ENCODE measurements around the gene NRARP. TPM values are rescaled to one million over a fixed set of nuclear protein-coding genes. Genes with fewer than 3 reads are reported as not detected.

NRARP gene
- total and polyA plus RNA-seq, 10 of the 15 experiments (the other 5 are each of a cell fraction or from before 2014, with no cell fraction given), result 0.06 to 9.2 (median 2.2) TPM; not detected in 2

GRCh38 chr9:137254624-137255447 is 47.2 kb downstream of the NRARP start, which contains the start of gene NELFB (continued):
- peak; percentile 90; the same call in 1 of the 2 replicates for TF ChIP-seq RB1 (IDR thresholded peaks at IDR 0.05; ENCODE audit: borderline replicate concordance)
- peak; percentile 95 for TF ChIP-seq LARP7 (IDR thresholded peaks at IDR 0.05)
- peak; percentile 78 for TF ChIP-seq NKRF (conservative IDR thresholded peaks at IDR 0.05)

- Histone ChIP-seq H3K9ac (ENCODE audit: control insufficient read depth, insufficient read depth, low read length) (no peak overlapping the region; the same call in 1 of the 2 replicates), H3K4me1 (ENCODE audit: control insufficient read depth, insufficient read depth, low read length) (peaks cover 14% of the 10 kb centered on the region), H3K27me3 (replicated peaks in 1 of 2; ENCODE audit: control insufficient read depth in 2 of 2, insufficient read depth in 2 of 2, low read length in 1 of 2) (no peaks in the 10 kb centered on the region), H3K27ac (ENCODE audit: control insufficient read depth, insufficient read depth) (no peak overlapping the region), H2AFZ (ENCODE audit: control insufficient read depth, low read depth, low read length) (no peak overlapping the region), H3K4me3 (peak overlapping the region; percentile 93), H3K36me3 (ENCODE audit: control insufficient read depth in 2 of 2, insufficient read depth in 2 of 2, low read length in 1 of 2) (peaks cover 2 to 5% of the 10 kb centered on the region in 2 experiments; a peak in 3 of 4 replicates), H4K20me1 (ENCODE audit: control insufficient read depth, insufficient read depth) (no peaks in the 10 kb centered on the region), H3K9me3 (replicated peaks; ENCODE audit: control insufficient read depth, insufficient read depth, low read length) (no peaks in the 10 kb centered on the region), H3K4me2 (ENCODE audit: control insufficient read depth, insufficient read depth) (peak overlapping the region; percentile 99), H3K79me2 (ENCODE audit: control insufficient read depth, insufficient read depth, low read length) (peaks cover 18% of the 10 kb centered on the region)
- in situ Hi-C loops (cut with MboI) (no loop called here), intact Hi-C loops (cut with micrococcal nuclease; ENCODE audit: unreplicated experiment) (no loop called here)
- 70% methylated on average over 21 of the region's 21 CpGs for WGBS (ENCODE audit: insufficient coverage, insufficient replicate concordance, low lambda C conversion rate, missing lambda C conversion rate)
- FAIRE-seq (no peak), DNase-seq (ENCODE audit: low read depth, low spot score) (no peak), ATAC-seq (no peak)
- ChIA-PET SMC1A (ENCODE audit: uncharacterized antibody, unreplicated experiment) (interaction anchor here (0.9 kb wide), 1 partner anchor 13 kb away, joined by 4 read pairs; the partner anchor contains the start of gene TUBB4B), POLR2A (interaction anchor here (0.8 to 6.2 kb wide), 6 partner anchors 13 to 167 kb away, joined by 3 to 112 read pairs (median 4); partner anchors contain the start of genes MAN1B1 and TUBB4B), CTCF (interaction anchor here (0.6 to 1.7 kb wide), 7 partner anchors 11 to 196 kb away, joined by 3 to 7 read pairs (median 3); partner anchors contain the start of genes TOR4A and TUBB4B), RAD21 (ENCODE audit: unreplicated experiment) (interaction anchor here (0.5 to 2.2 kb wide), 7 partner anchors 12 to 164 kb away, joined by 3 to 13 read pairs (median 3); partner anchors contain the start of genes TOR4A and TUBB4B)
- TF ChIP-seq MLLT1 (IDR thresholded peaks at IDR 0.05), result peak; percentile 92
- TF ChIP-seq RAD51 (IDR thresholded peaks at IDR 0.05), result no peak
- no peak for TF ChIP-seq CBX3 (IDR thresholded peaks at IDR 0.05; ENCODE audit: borderline replicate concordance, low read depth)
- no TSS peak for BruUV-seq (replicated peaks)
These were observed 48.1 kb downstream of the NRARP start for GRCh38 chr9:137253717-137254623.

All from GM12878 (cell line).